DMS153 treated with DMSO at 0.1 percent for 48 hours (cell line): ENCODE results near the gene SH3PXD2B.
"Not testable (repeated sequence)": the region's sequence is repeated elsewhere in the genome, so short reads cannot be mapped to it uniquely, and the experiment has no call there.

Source experiments
- DNase-seq: peaks from one replicate; lab custom pipeline; 2025; ENCODE audit not compliant: unreplicated experiment; lab: John Stamatoyannopoulos, UW

SH3PXD2B gene

GRCh38 chr5:172347496-172348052 is 106.8 kb downstream of the SH3PXD2B start:
- no peak for DNase-seq

GRCh38 chr5:172345881-172346280 is 108.4 kb downstream of the SH3PXD2B start:
- DNase-seq = no peak

GRCh38 chr5:172344855-172345409 is 109.4 kb downstream of the SH3PXD2B start:
- DNase-seq = no peak

DNA sequence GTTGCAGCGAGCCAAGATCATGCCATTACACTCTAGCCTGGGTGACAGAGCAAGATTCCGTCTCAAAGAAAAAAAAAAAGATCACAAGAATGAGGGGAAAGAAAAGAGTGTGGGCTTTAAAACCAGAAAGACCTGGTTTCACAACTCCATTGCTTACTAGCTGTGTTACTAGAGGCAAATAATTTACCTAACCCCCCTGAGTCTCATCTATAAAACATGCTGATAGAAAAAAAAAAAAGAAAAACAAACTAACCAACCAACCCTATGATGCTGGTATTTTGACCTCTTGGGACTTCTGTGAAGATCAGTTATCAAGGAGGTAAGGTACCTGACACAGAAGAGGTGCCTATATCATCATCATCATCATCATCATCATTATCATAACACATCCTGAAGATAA is 110.6 kb downstream of the SH3PXD2B start:
- DNase-seq = no peak

- no peak for DNase-seq
Observed at GRCh38 chr5:172342918-172343317, 111.4 kb downstream of the SH3PXD2B start.

GRCh38 chr5:172339264-172340180 is 114.8 kb downstream of the SH3PXD2B start:
- DNase-seq = no peak

- no peak for DNase-seq
Observed at GRCh38 chr5:172336676-172337285, 117.5 kb downstream of the SH3PXD2B start.

- no peak for DNase-seq
Observed at GRCh38 chr5:172336264-172336663, 118.1 kb downstream of the SH3PXD2B start.

DNA sequence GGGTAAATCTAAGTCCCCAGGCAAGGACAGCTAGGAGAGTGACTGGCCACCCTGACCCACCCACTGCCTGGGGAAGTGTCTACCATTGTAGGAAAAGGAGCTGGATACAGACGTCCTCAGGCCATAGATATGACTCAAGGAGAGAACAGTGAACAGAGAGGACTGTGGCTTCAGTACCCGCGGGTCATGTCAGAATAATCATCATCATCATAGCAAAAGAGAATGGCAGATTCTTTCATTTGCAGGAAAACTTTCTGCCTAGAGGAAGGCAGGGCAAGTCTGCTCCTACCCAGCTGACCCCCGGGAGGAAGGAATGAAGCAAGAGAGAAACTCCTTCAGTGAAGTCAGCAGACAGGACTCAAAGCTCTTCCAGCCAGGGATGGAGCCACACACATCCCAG is 118.6 kb downstream of the SH3PXD2B start:
- no peak for DNase-seq

DNA sequence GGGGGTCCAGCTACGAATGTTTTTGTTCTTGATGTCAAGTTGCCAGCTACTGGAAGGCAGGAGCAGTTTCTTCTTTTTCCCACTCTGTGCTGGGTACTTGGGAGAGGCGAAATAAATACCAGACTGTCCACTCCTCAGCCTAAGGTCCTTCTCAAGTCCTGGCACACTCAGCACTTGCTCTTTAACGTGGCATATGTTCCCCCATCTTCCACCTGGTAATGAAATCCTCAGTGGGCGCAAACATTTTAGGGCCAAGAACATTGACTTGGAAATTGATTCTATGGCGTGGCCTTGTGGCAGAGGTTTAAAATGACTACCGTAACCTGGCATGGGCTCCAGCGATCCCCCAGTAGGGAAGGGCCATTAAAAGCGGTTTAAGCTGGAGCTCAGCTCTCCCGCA is 119.7 kb downstream of the SH3PXD2B start:
- DNase-seq = no peak

DNA sequence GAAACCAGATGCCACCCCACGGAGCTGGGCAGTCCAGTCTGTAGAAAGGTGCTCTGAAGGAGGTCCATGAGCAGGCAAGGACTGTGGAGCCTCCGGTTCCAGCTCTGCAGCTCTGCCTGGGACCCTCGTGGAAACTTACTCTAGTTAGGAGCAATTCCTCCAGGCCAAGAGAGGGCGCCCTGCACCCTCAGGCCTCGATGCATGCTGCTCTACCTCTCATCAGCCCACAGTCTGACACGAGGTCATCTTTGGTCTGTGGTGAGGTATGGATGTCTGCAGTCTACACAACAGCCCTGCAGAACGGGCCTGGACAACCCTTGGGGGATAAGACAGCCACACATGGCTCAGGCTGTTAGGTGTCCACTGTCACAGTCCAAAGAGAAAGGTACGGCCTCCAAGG is 120.1 kb downstream of the SH3PXD2B start:
- DNase-seq = no peak

- not testable (repeated sequence) for DNase-seq
Observed at GRCh38 chr5:172326901-172327300, 127.4 kb downstream of the SH3PXD2B start.

- no peak for DNase-seq
Observed at GRCh38 chr5:172325452-172325851, 128.9 kb downstream of the SH3PXD2B start.

GRCh38 chr5:172322028-172322965 is 132.0 kb downstream of the SH3PXD2B start:
- DNase-seq = peak; percentile 48

- DNase-seq = no peak
Observed at GRCh38 chr5:172321593-172321992, 132.7 kb downstream of the SH3PXD2B start.

DNA sequence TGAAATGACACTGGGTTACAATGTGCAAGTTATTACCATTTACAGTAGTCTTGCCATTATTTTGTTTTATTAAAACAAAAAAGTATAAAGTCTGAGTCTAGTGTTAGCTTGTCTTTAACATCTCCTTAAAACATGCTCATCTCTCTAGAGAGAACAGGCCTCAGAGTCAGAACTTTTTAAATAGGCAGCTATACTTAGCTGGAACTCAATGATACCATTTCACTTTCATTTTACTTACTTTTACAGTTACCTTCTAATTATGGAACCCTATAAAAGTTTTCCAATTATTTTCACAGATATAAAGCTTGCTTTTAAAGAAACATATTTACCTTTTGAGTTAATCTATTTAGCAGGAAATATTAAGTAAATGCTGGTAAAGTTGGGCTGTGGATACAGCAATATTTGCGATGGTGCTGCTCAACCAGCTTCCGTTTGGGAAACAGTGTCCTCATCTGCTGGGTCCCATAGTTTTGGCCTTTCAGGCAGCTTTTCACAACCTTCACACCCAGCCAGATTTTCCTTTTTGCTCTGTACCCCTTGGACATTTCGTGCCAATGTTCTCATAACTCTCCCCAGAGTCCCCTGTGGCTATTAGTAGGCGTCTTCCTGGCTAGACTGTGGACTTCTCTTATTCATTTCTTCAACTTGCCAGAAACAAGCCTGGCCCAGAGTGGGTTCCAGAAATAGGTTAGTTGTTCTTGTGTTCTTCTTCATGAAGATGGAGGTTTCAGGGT is 134.4 kb downstream of the SH3PXD2B start:
- no peak for DNase-seq

DNA sequence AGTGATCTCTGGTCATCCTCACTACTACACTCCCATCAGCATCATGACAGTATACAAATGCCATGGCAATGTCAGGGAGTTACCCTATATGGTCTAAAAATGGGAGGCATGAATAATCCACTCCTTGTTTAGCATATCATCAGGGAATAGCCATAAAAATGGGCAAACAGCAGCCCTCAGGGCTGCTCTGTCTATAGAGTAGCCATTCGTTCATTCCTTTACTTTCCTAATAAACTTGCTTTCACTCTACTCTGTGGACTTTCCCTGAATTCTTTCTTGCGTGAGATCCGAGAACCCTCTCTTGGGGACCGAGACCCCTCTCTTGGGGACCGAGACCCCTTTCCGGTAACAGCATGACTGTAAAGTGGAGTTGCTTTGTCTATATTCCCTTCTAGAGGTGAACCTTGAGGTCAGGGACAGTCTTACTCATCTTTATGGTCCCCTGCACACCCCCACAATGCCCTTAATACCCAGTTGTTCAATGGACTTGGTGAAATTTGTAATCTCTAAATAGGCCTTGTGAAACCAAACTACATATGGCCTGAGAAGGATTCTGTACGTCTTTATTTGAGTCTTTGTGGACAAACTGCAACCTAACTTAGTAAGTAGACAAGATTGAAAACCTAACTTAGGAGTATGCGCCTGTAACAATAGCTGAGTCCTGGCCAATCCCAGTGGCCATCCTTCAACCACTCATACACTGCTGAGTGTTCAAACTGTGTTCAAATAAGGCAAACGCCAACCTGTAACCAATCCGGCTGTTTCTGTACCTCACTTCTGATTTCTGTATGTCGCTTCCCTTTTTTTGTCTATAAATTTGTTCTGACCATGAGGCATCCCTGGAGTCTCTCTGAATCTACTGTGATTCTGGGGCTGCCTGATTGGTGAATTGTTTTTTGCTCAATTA is 138.5 kb downstream of the SH3PXD2B start:
- no peak for DNase-seq

DNA sequence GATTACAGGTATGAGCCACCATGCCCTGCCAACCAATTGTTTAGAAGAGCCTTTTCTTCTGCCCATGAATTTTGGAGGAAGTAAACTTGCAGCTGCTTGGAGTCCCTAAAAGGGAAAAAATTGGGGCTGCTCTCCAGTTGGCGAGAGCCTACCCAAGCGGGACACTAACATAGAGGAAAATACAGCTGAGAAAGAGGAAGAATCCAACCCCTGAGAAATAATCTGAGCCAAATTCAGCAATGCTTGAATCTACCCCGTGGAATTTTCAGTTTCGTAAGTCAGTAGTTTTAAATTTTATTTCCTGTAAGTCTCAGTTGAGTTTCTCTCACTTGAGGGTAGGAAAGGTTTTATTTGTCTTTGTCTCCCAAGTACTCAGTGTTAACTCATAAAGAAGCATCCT is 140.4 kb downstream of the SH3PXD2B start:
- no peak for DNase-seq

GRCh38 chr5:172312286-172312685 is 142.0 kb downstream of the SH3PXD2B start:
- DNase-seq = no peak
